NB4 (cell line): ENCODE data around the gene TMEM30B.

Experiments used
- CTCF ChIP-seq: IDR thresholded peaks from one replicate; pipeline ENCODE4 v1.5.1; 2012; ENCODE audit warnings: low read depth, low read length
- MAX ChIP-seq: IDR thresholded peaks from 2 replicates; pipeline ENCODE4 v1.6.1; 2011; ENCODE audit warnings: low read depth, low read length
- MYC ChIP-seq: IDR thresholded peaks from 2 replicates; pipeline ENCODE4 v1.6.1; 2011; ENCODE audit warnings: low read depth, low read length
- POLR2A ChIP-seq: IDR thresholded peaks from 2 replicates; pipeline ENCODE4 v1.6.1; 2011; ENCODE audit warnings: mild to moderate bottlenecking; ENCODE audit not compliant: insufficient read length; ENCODE audit errors: extremely low read depth

GRCh38 chr14:61308198-61308597 lies 27.1 kb upstream of the TMEM30B start:
- TF ChIP-seq CTCF (no peak), MAX (no peak), POLR2A (no peak), MYC (no peak)
